KOPT-K1 (cell line): ENCODE measurements around the gene SYCP2.

Experiments used
- H3K27ac ChIP-seq: fragments of 200-600 bp; sonication (generic); 2 replicates; pipeline ENCODE4 v1.5.1; 2016; ENCODE audit warnings: antibody characterized with exemption, mild to moderate bottlenecking, low read depth, low read length; ENCODE audit not compliant: poor library complexity, severe bottlenecking
- H3K36me3 ChIP-seq: fragments of 200-600 bp; sonication (generic); 2 replicates; pipeline ENCODE4 v1.5.1; 2017; ENCODE audit warnings: antibody characterized with exemption, mild to moderate bottlenecking, low read length, moderate library complexity; ENCODE audit not compliant: insufficient read depth
- H3K9me3 ChIP-seq: fragments of 200-600 bp; sonication (generic); 2 replicates; pipeline ENCODE4 v1.5.1; 2017; ENCODE audit warnings: antibody characterized with exemption, low read length, mild to moderate bottlenecking; ENCODE audit not compliant: insufficient read depth, poor library complexity, severe bottlenecking

SYCP2 gene

GRCh38 chr20:59829054-59829785, 104.2 kb downstream of the SYCP2 start:
- Histone ChIP-seq H3K27ac (no peak overlapping the region), H3K9me3 (no peaks in the 10 kb centered on the region), H3K36me3 (peaks cover 36% of the 10 kb centered on the region)

GRCh38 chr20:59828125-59829053, 105.0 kb downstream of the SYCP2 start:
- peaks cover 33% of the 10 kb centered on the region for H3K36me3 ChIP-seq
- H3K27ac ChIP-seq: no peak overlapping the region
- no peaks in the 10 kb centered on the region for H3K9me3 ChIP-seq

- Histone ChIP-seq H3K36me3 (peaks cover 25% of the 10 kb centered on the region), H3K27ac (no peak overlapping the region), H3K9me3 (no peaks in the 10 kb centered on the region)
These were observed 106.0 kb downstream of the SYCP2 start for GRCh38 chr20:59827138-59828056.

- no peak overlapping the region for H3K27ac ChIP-seq
- H3K9me3 ChIP-seq: no peaks in the 10 kb centered on the region
- peaks cover 20% of the 10 kb centered on the region for H3K36me3 ChIP-seq
These were observed 107.3 kb downstream of the SYCP2 start for GRCh38 chr20:59825944-59826759.

GRCh38 chr20:59825563-59825920, 107.9 kb downstream of the SYCP2 start:
- peaks cover 24% of the 10 kb centered on the region for H3K36me3 ChIP-seq
- H3K27ac ChIP-seq: no peak overlapping the region
- H3K9me3 ChIP-seq: no peaks in the 10 kb centered on the region

GRCh38 chr20:59824711-59825562, 108.5 kb downstream of the SYCP2 start:
- Histone ChIP-seq H3K27ac (no peak overlapping the region), H3K9me3 (no peaks in the 10 kb centered on the region), H3K36me3 (peaks cover 29% of the 10 kb centered on the region)

GRCh38 chr20:59823491-59824259, 109.8 kb downstream of the SYCP2 start:
- no peak overlapping the region for H3K27ac ChIP-seq
- H3K36me3 ChIP-seq: peaks cover 28% of the 10 kb centered on the region
- no peaks in the 10 kb centered on the region for H3K9me3 ChIP-seq

GRCh38 chr20:59823030-59823423, 110.4 kb downstream of the SYCP2 start:
- no peak overlapping the region for H3K27ac ChIP-seq
- peaks cover 26% of the 10 kb centered on the region for H3K36me3 ChIP-seq
- no peaks in the 10 kb centered on the region for H3K9me3 ChIP-seq

- no peaks in the 10 kb centered on the region for H3K9me3 ChIP-seq
- no peak overlapping the region for H3K27ac ChIP-seq
- H3K36me3 ChIP-seq: peaks cover 29% of the 10 kb centered on the region
These were observed 111.0 kb downstream of the SYCP2 start for GRCh38 chr20:59822291-59823029.

GRCh38 chr20:59821788-59822187, 111.6 kb downstream of the SYCP2 start:
- H3K27ac ChIP-seq: no peak overlapping the region
- no peaks in the 10 kb centered on the region for H3K9me3 ChIP-seq
- H3K36me3 ChIP-seq: peaks cover 30% of the 10 kb centered on the region

- Histone ChIP-seq H3K27ac (no peak overlapping the region), H3K36me3 (peaks cover 27% of the 10 kb centered on the region), H3K9me3 (no peaks in the 10 kb centered on the region)
These were observed 112.2 kb downstream of the SYCP2 start for GRCh38 chr20:59821201-59821600.

GRCh38 chr20:59820204-59821041, 113.0 kb downstream of the SYCP2 start:
- no peak overlapping the region for H3K27ac ChIP-seq
- H3K9me3 ChIP-seq: no peaks in the 10 kb centered on the region
- H3K36me3 ChIP-seq: peaks cover 27% of the 10 kb centered on the region
